GM12865 (cell line): ENCODE data around the gene VPS8.
"Not testable (repeated sequence)": the region's sequence is repeated elsewhere in the genome, so short reads cannot be mapped to it uniquely, and the experiment has no call there.

Source experiments
- DNase-seq: peaks from one replicate; pipeline ENCODE4 v3.0.0; 2010; ENCODE audit warnings: low read depth
- H3K4me3 ChIP-seq: 2 replicates; pipeline ENCODE4 v1.5.1; 2011; ENCODE audit warnings: mild to moderate bottlenecking, low read depth, low read length, control low read depth
- CTCF ChIP-seq: IDR thresholded peaks from 2 replicates; pipeline ENCODE4 v1.5.1; 2011; ENCODE audit warnings: low read length, control low read depth, low read depth, inconsistent platforms; ENCODE audit not compliant: insufficient read depth; ENCODE audit errors: missing control alignments

VPS8 gene

GRCh38 chr3:184895350-184895749 lies 83.4 kb downstream of the VPS8 start:
- no peak for TF ChIP-seq CTCF
- no peak for DNase-seq
- H3K4me3 ChIP-seq, result no peak overlapping the region

GRCh38 chr3:184896336-184896735 lies 84.4 kb downstream of the VPS8 start:
- DNase-seq, result no peak
- no peak overlapping the region for H3K4me3 ChIP-seq
- TF ChIP-seq CTCF, result no peak

GRCh38 chr3:184899953-184900595 lies 88.1 kb downstream of the VPS8 start:
- no peak for DNase-seq
- no peak overlapping the region for H3K4me3 ChIP-seq
- TF ChIP-seq CTCF, result no peak

- H3K4me3 ChIP-seq, DNase-seq: not testable (repeated sequence)
Observed at GRCh38 chr3:184907031-184907430, 95.1 kb downstream of the VPS8 start.

GRCh38 chr3:184907681-184908649 lies 96.0 kb downstream of the VPS8 start:
- no peak for TF ChIP-seq CTCF
- no peak for DNase-seq
- H3K4me3 ChIP-seq, result no peak overlapping the region

GRCh38 chr3:184908859-184909258 lies 96.9 kb downstream of the VPS8 start:
- no peak for DNase-seq
- TF ChIP-seq CTCF, result no peak
- no peak overlapping the region for H3K4me3 ChIP-seq

GRCh38 chr3:184910664-184911063 lies 98.7 kb downstream of the VPS8 start:
- no peak for DNase-seq
- H3K4me3 ChIP-seq, result no peak overlapping the region
- no peak for TF ChIP-seq CTCF
